Esophagus squamous epithelium (tissue), 5 donors: Measurements from ENCODE around the gene LIF. TPM values are rescaled to one million over a fixed set of nuclear protein-coding genes. Genes with fewer than 3 reads are reported as not detected.

Source experiments
- DNase-seq: peaks from one replicate; lab custom pipeline; 2025; lab: John Stamatoyannopoulos, UW
- H3K27ac ChIP-seq, 4 donors: fragments of 200-600 bp; sonication (generic); one replicate each; pipeline ENCODE4 v1.5.1; 2016 to 2019; ENCODE audit warnings: mild to moderate bottlenecking in 1 of 4
- H3K27me3 ChIP-seq, 4 donors: fragments of 200-600 bp; sonication (generic); 1 replicate in 3 of 4; 2 replicates in 1 of 4; pipeline versions ENCODE4 v1.5.1 to v1.6.0; 2017 to 2021; ENCODE audit warnings: antibody characterized with exemption in 1 of 4
- H3K36me3 ChIP-seq, 3 donors: fragments of 200-600 bp; sonication (generic); one replicate each; pipeline ENCODE4 v1.5.1; 2016 to 2019
- H3K4me1 ChIP-seq, 3 donors: fragments of 200-600 bp; sonication (generic); one replicate each; pipeline ENCODE4 v1.5.1; 2017 to 2019
- H3K4me3 ChIP-seq, 4 donors: fragments of 200-600 bp; sonication (generic); 1 replicate in 3 of 4; 2 replicates in 1 of 4; pipeline ENCODE4 v1.5.1; 2016 to 2019; ENCODE audit warnings: mild to moderate bottlenecking in 2 of 4, moderate library complexity in 1 of 4
- H3K9me3 ChIP-seq, 3 donors: fragments of 200-600 bp; sonication (generic); one replicate each; pipeline ENCODE4 v1.5.1; 2016 to 2019
- CTCF ChIP-seq, 6 experiments: fragments of 450-650 bp in 4 of 6; fragments of 200-600 bp in 2 of 6; sonication (generic) in 2 of 6; IDR thresholded peaks; one replicate each; pipeline ENCODE4 v1.5.1; 2016 to 2019; ENCODE audit warnings: antibody characterized with exemption in 6 of 6, mild to moderate bottlenecking in 4 of 6, moderate library complexity in 4 of 6
- POLR2A ChIP-seq, 4 donors: fragments of 450-650 bp; IDR thresholded peaks; one replicate each; pipeline ENCODE4 v1.6.1; 2017; ENCODE audit warnings: antibody characterized with exemption in 4 of 4, mild to moderate bottlenecking in 4 of 4, moderate library complexity in 3 of 4
- WGBS, 2 donors: methylation state at CpG; one replicate each; pipeline ENCODE4 v1.1.5; 2018; 5-methylcytosine and 5-hydroxymethylcytosine counted together
- intact Hi-C: fragments of 100-400 bp; cut with DNase I; formaldehyde crosslinking; loops from one replicate; pipeline ENCODE4 v1.15.0; 2022
- total RNA-seq, 4 donors: library from RNA; depleted of rRNA; stranded (reverse); fragments of >200 nt; gene quantifications; one replicate each; pipeline ENCODE4 v1.1.0, GENCODE V29; 2016
- donor health status: DM: yes; HTN: yes; CAD: no.

LIF gene
- total RNA-seq, 4 donors from 2014 or later: 0.08 to 0.76 (median 0.10) TPM

GRCh38 chr22:30260682-30261081, 14.1 kb upstream of the LIF start:
- H3K27me3 ChIP-seq: no peaks in the 10 kb centered on the region
- DNase-seq: no peak
- H3K36me3 ChIP-seq: no peaks in the 10 kb centered on the region
- no peaks in the 10 kb centered on the region for H3K9me3 ChIP-seq
- intact Hi-C loops: no loop called here
- H3K27ac ChIP-seq: no peak overlapping the region
- no peak overlapping the region for H3K4me3 ChIP-seq
- WGBS, 2 donors: 77% methylated on average over 5 of the region's 8 CpGs
- TF ChIP-seq POLR2A (IDR thresholded peaks at IDR 0.05): no peak
- TF ChIP-seq CTCF (IDR thresholded peaks at IDR 0.05): no peak
- H3K4me1 ChIP-seq: peaks cover 21 to 39% (median 25%) of the 10 kb centered on the region in 3 donors

- H3K4me3 ChIP-seq: no peak overlapping the region
- no peak for TF ChIP-seq POLR2A (IDR thresholded peaks at IDR 0.05)
- TF ChIP-seq CTCF (IDR thresholded peaks at IDR 0.05): no peak
- WGBS, 2 donors: 40 to 100% methylated on average over 1 to 3 of the region's 11 CpGs
- no peak overlapping the region for H3K27ac ChIP-seq
- intact Hi-C loops: no loop called here
- H3K4me1 ChIP-seq: peaks cover 21 to 39% (median 26%) of the 10 kb centered on the region in 3 donors
- H3K27me3 ChIP-seq: no peaks in the 10 kb centered on the region
- DNase-seq: no peak
- H3K9me3 ChIP-seq: no peaks in the 10 kb centered on the region
- H3K36me3 ChIP-seq: no peaks in the 10 kb centered on the region
Observed at GRCh38 chr22:30260276-30260675, 13.7 kb upstream of the LIF start.

- intact Hi-C loops: loop anchor here (5.0 kb wide), 1 partner anchor 142 kb away; no protein-coding TSS in a partner anchor
- peaks cover 23 to 58% (median 24%) of the 10 kb centered on the region in 3 donors for H3K4me1 ChIP-seq
Observed at GRCh38 chr22:30254314-30254713, 7.8 kb upstream of the LIF start.

GRCh38 chr22:30253205-30253852, 6.8 kb upstream of the LIF start:
- H3K36me3 ChIP-seq: no peaks in the 10 kb centered on the region
- TF ChIP-seq POLR2A (IDR thresholded peaks at IDR 0.05) (no peak), CTCF (IDR thresholded peaks at IDR 0.05) (no peak)
- peak overlapping the region in 1 of 4 donors; percentile 8 for H3K4me3 ChIP-seq
- 0 to 47% methylated on average over 3 to 5 of the region's 22 CpGs for WGBS, 2 donors
- intact Hi-C loops: loop anchor here (5.0 kb wide), 1 partner anchor 141 kb away; no protein-coding TSS in a partner anchor
- peaks cover 0 to 16% (median 0%) of the 10 kb centered on the region in 4 donors for H3K27me3 ChIP-seq
- no peak for DNase-seq
- peaks cover 24 to 68% (median 26%) of the 10 kb centered on the region in 3 donors for H3K4me1 ChIP-seq
- H3K27ac ChIP-seq: peak overlapping the region; percentile 28 to 72 (median 48)
- H3K9me3 ChIP-seq: no peaks in the 10 kb centered on the region

More at GRCh38 chr22:30254314-30254713, 7.8 kb upstream of the LIF start:
- Histone ChIP-seq H3K36me3 (no peaks in the 10 kb centered on the region), H3K4me3 (no peak overlapping the region), H3K27me3 (peaks cover 0 to 7% (median 0%) of the 10 kb centered on the region in 4 donors), H3K27ac (peak overlapping the region in 2 of 4 donors; percentile 28 to 68), H3K9me3 (no peaks in the 10 kb centered on the region)
- no peak for DNase-seq
- WGBS, 2 donors: no CpG with 5 or more reads among the region's 6 CpGs
- no peak for TF ChIP-seq POLR2A (IDR thresholded peaks at IDR 0.05)
- TF ChIP-seq CTCF (IDR thresholded peaks at IDR 0.05): no peak
